ENCODE measurements around the gene MAGI1. TPM values are rescaled to one million over a fixed set of nuclear protein-coding genes. Genes with fewer than 3 reads are reported as not detected.
A peak's percentile ranks its signal among the peaks of the same experiment; 100 is the strongest.

MAGI1 gene
- total RNA-seq, 3 donors from 2014 or later (not counting 1 experiment from before 2014, with no cell fraction given), result not detected

GRCh38 chr3:65675011-65675410 is 363.7 kb downstream of the MAGI1 start:
- no peak overlapping the region for H3K27ac Mint-ChIP-seq
- intact Hi-C loops (cut with micrococcal nuclease), result no loop called here
- H3K9me3 Mint-ChIP-seq, result peaks cover under 1 to 2% of the 10 kb centered on the region in 2 donors
- DNase-seq (no peak), ATAC-seq (no peak)
- WGBS (ENCODE audit: insufficient coverage), result no CpG with 5 or more reads among the region's 3 CpGs
- TF ChIP-seq, protein P1, sequence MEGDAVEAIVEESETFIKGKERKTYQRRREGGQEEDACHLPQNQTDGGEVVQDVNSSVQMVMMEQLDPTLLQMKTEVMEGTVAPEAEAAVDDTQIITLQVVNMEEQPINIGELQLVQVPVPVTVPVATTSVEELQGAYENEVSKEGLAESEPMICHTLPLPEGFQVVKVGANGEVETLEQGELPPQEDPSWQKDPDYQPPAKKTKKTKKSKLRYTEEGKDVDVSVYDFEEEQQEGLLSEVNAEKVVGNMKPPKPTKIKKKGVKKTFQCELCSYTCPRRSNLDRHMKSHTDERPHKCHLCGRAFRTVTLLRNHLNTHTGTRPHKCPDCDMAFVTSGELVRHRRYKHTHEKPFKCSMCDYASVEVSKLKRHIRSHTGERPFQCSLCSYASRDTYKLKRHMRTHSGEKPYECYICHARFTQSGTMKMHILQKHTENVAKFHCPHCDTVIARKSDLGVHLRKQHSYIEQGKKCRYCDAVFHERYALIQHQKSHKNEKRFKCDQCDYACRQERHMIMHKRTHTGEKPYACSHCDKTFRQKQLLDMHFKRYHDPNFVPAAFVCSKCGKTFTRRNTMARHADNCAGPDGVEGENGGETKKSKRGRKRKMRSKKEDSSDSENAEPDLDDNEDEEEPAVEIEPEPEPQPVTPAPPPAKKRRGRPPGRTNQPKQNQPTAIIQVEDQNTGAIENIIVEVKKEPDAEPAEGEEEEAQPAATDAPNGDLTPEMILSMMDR (IDR thresholded peaks at IDR 0.05), result no peak
- no peaks in the 10 kb centered on the region for H3K36me3 Mint-ChIP-seq
- H3K4me1 Mint-ChIP-seq, result no peaks in the 10 kb centered on the region
- no peak overlapping the region for H3K4me3 Mint-ChIP-seq
- Histone ChIP-seq H3K36me3 (ENCODE audit: control insufficient read depth, insufficient read depth, low read length) (no peaks in the 10 kb centered on the region), H3K9me3 (ENCODE audit: control insufficient read depth, insufficient read depth, low read length) (no peaks in the 10 kb centered on the region), H3K4me1 (ENCODE audit: control insufficient read depth, insufficient read depth, low read length) (no peaks in the 10 kb centered on the region), H3K27me3 (ENCODE audit: control insufficient read depth, insufficient read depth, low read length) (no peaks in the 10 kb centered on the region), H3K4me3 (ENCODE audit: low read length) (no peak overlapping the region), H3K27ac (ENCODE audit: low read length) (no peak overlapping the region)
- H3K27me3 Mint-ChIP-seq (ENCODE audit: low read depth in 2 of 2), result no peaks in the 10 kb centered on the region

GRCh38 chr3:65674226-65674625 is 364.5 kb downstream of the MAGI1 start:
- DNase-seq, result no peak

GRCh38 chr3:65672871-65673815 is 365.6 kb downstream of the MAGI1 start:
- no peaks in the 10 kb centered on the region for H3K9me3 Mint-ChIP-seq
- DNase-seq, result peak in 1 of 2 donors; percentile 10
- intact Hi-C loops (cut with micrococcal nuclease), result no loop called here

More at GRCh38 chr3:65674226-65674625, 364.5 kb downstream of the MAGI1 start:
- H3K4me1 Mint-ChIP-seq, result no peaks in the 10 kb centered on the region
- no peak overlapping the region for H3K4me3 Mint-ChIP-seq
- no peaks in the 10 kb centered on the region for H3K27me3 Mint-ChIP-seq (ENCODE audit: low read depth in 2 of 2)
- TF ChIP-seq, protein P1 (IDR thresholded peaks at IDR 0.05), result no peak
- H3K36me3 Mint-ChIP-seq, result no peaks in the 10 kb centered on the region
- Histone ChIP-seq H3K36me3 (ENCODE audit: control insufficient read depth, insufficient read depth, low read length) (no peaks in the 10 kb centered on the region), H3K9me3 (ENCODE audit: control insufficient read depth, insufficient read depth, low read length) (no peaks in the 10 kb centered on the region), H3K27ac (ENCODE audit: low read length) (no peak overlapping the region), H3K27me3 (ENCODE audit: control insufficient read depth, insufficient read depth, low read length) (no peaks in the 10 kb centered on the region), H3K4me3 (ENCODE audit: low read length) (no peak overlapping the region), H3K4me1 (ENCODE audit: control insufficient read depth, insufficient read depth, low read length) (no peaks in the 10 kb centered on the region)
- no peak for ATAC-seq
- intact Hi-C loops (cut with micrococcal nuclease), result no loop called here
- H3K27ac Mint-ChIP-seq, result no peak overlapping the region
- WGBS (ENCODE audit: insufficient coverage), result 63% methylated on average over 2 of the region's 2 CpGs
- H3K9me3 Mint-ChIP-seq, result peaks cover 0 to 2% of the 10 kb centered on the region in 2 donors

More at GRCh38 chr3:65672871-65673815, 365.6 kb downstream of the MAGI1 start:
- Histone ChIP-seq H3K36me3 (ENCODE audit: control insufficient read depth, insufficient read depth, low read length) (no peaks in the 10 kb centered on the region), H3K27ac (ENCODE audit: low read length) (no peak overlapping the region), H3K4me1 (ENCODE audit: control insufficient read depth, insufficient read depth, low read length) (no peaks in the 10 kb centered on the region), H3K4me3 (ENCODE audit: low read length) (no peak overlapping the region), H3K9me3 (ENCODE audit: control insufficient read depth, insufficient read depth, low read length) (no peaks in the 10 kb centered on the region), H3K27me3 (ENCODE audit: control insufficient read depth, insufficient read depth, low read length) (no peaks in the 10 kb centered on the region)
- Mint-ChIP-seq H3K4me1 (no peaks in the 10 kb centered on the region), H3K36me3 (no peaks in the 10 kb centered on the region), H3K27ac (no peak overlapping the region), H3K4me3 (no peak overlapping the region), H3K27me3 (ENCODE audit: low read depth in 2 of 2) (no peaks in the 10 kb centered on the region)
- no peak for ATAC-seq
- WGBS (ENCODE audit: insufficient coverage), result 28% methylated on average over 7 of the region's 11 CpGs
- TF ChIP-seq, protein P1 (IDR thresholded peaks at IDR 0.05), result no peak

All from natural killer cell (primary cell).